Endodermal cell (in vitro differentiated cells): ENCODE measurements around the gene CHAF1B. TPM values are rescaled to one million over a fixed set of nuclear protein-coding genes. Genes with fewer than 3 reads are reported as not detected.

Source experiments
- DNase-seq: peaks from one replicate; pipeline ENCODE4 v3.0.0-alpha.2; 2017
- H3K27ac ChIP-seq: 2 replicates; pipeline ENCODE4 v1.5.1; 2013; ENCODE audit warnings: mild to moderate bottlenecking, low read depth, low read length, moderate library complexity
- H3K27me3 ChIP-seq: 2 replicates; pipeline ENCODE4 v1.6.1; 2013; ENCODE audit warnings: mild to moderate bottlenecking, low read length, moderate library complexity; ENCODE audit not compliant: insufficient read depth, control insufficient read depth, poor library complexity, severe bottlenecking
- H3K36me3 ChIP-seq: 2 replicates; pipeline ENCODE4 v1.7.0; 2013; ENCODE audit warnings: mild to moderate bottlenecking, low read length, moderate library complexity; ENCODE audit not compliant: control insufficient read depth, insufficient read depth
- H3K4me1 ChIP-seq: one replicate; pipeline ENCODE4 v1.7.0; 2013; ENCODE audit warnings: low read length; ENCODE audit not compliant: control insufficient read depth, insufficient read depth
- H3K4me3 ChIP-seq: 2 replicates; pipeline ENCODE4 v1.5.1; 2013; ENCODE audit warnings: mild to moderate bottlenecking, low read length, moderate library complexity
- H3K9ac ChIP-seq: 2 replicates; pipeline ENCODE4 v1.6.1; 2013; ENCODE audit warnings: mild to moderate bottlenecking, low read length, moderate library complexity; ENCODE audit not compliant: poor library complexity, severe bottlenecking; ENCODE audit errors: extremely low read depth
- H3K9me3 ChIP-seq: 2 replicates; pipeline ENCODE4 v1.6.1; 2013; ENCODE audit warnings: mild to moderate bottlenecking, low read length, moderate library complexity; ENCODE audit not compliant: control insufficient read depth
- H3K27ac Mint-ChIP-seq: 2 replicates; pipeline ENCODE4 v1.8.0; 2020; ENCODE audit warnings: mixed read lengths
- H3K27me3 Mint-ChIP-seq: 2 replicates; pipeline ENCODE4 v1.8.0; 2021; ENCODE audit warnings: mild to moderate bottlenecking, mixed read lengths; ENCODE audit not compliant: insufficient read depth
- H3K36me3 Mint-ChIP-seq: 2 replicates; pipeline ENCODE4 v1.8.0; 2020; ENCODE audit warnings: low read depth, mixed read lengths
- H3K4me1 Mint-ChIP-seq: 2 replicates; pipeline ENCODE4 v1.8.0; 2020; ENCODE audit warnings: mixed read lengths
- H3K4me3 Mint-ChIP-seq: 2 replicates; pipeline ENCODE4 v1.8.0; 2020; ENCODE audit warnings: mild to moderate bottlenecking, moderate library complexity, mixed read lengths
- H3K9me3 Mint-ChIP-seq: 2 replicates; pipeline ENCODE4 v1.8.0; 2020; ENCODE audit warnings: mild to moderate bottlenecking, mixed read lengths
- WGBS, 2 experiments: methylation state at CpG; one replicate each; pipeline versions ENCODE4 v1.1.5 to v1.1.7; 2013; ENCODE audit warnings: missing lambda C conversion rate in 2 of 2, mixed read lengths in 1 of 2; ENCODE audit not compliant: insufficient coverage in 1 of 2, insufficient read length in 1 of 2; 5-methylcytosine and 5-hydroxymethylcytosine counted together
- total RNA-seq, 2 donors: library from RNA; stranded (reverse); fragmentation: NEBNext Ultra II Directional in 1 of 2; extraction: Animal tissue kit (Norgen Biotek cat#: 25700) in 1 of 2; gene quantifications; 2 replicates in 1 of 2; 3 replicates in 1 of 2; pipeline ENCODE4 v1.2.1, GENCODE V29; 2021
- TF ChIP-seq, protein P1 (sequence below): fragments of 200-600 bp; sonication (generic); conservative IDR thresholded peaks from 2 replicates; pipeline ENCODE4 v1.5.0; 2021; ENCODE audit warnings: antibody characterized with exemption, mild to moderate bottlenecking

Gene CHAF1B
- total RNA-seq, 2 donors from 2014 or later, result 16.3 to 27.1 TPM

DNA sequence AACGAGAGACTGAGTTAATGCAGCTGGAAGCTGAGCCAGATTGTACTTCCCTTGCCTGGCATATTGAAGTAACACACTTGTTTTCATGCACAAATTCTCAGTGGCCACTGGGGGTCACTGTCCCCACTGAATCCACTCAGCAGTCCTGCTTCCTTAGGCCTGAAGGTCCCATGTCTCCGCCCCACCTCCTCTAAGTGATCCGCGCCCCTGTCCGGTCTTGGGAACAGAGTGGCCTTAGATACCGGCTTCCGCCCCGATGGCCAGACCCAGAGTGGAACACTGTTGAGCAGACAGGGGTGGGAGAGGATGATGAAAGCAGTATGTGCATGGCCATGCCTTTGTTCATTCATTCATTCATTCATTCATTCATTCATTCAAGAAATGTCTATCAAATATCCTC lies 34.8 kb downstream of the CHAF1B start:
- H3K27me3 ChIP-seq, result no peaks in the 10 kb centered on the region
- no peak overlapping the region for H3K4me3 ChIP-seq
- no peaks in the 10 kb centered on the region for H3K4me1 ChIP-seq
- Mint-ChIP-seq H3K27ac (no peak overlapping the region), H3K4me1 (peaks cover 30% of the 10 kb centered on the region), H3K27me3 (no peaks in the 10 kb centered on the region), H3K36me3 (peaks cover 32% of the 10 kb centered on the region), H3K9me3 (no peaks in the 10 kb centered on the region), H3K4me3 (no peak overlapping the region)
- WGBS, 2 experiments, result 41 to 65% methylated on average over 4 to 8 of the region's 8 CpGs
- H3K9ac ChIP-seq, result no peak overlapping the region
- peaks cover 12% of the 10 kb centered on the region for H3K36me3 ChIP-seq
- DNase-seq, result peak; percentile 92
- H3K27ac ChIP-seq, result no peak overlapping the region
- TF ChIP-seq, protein P1, sequence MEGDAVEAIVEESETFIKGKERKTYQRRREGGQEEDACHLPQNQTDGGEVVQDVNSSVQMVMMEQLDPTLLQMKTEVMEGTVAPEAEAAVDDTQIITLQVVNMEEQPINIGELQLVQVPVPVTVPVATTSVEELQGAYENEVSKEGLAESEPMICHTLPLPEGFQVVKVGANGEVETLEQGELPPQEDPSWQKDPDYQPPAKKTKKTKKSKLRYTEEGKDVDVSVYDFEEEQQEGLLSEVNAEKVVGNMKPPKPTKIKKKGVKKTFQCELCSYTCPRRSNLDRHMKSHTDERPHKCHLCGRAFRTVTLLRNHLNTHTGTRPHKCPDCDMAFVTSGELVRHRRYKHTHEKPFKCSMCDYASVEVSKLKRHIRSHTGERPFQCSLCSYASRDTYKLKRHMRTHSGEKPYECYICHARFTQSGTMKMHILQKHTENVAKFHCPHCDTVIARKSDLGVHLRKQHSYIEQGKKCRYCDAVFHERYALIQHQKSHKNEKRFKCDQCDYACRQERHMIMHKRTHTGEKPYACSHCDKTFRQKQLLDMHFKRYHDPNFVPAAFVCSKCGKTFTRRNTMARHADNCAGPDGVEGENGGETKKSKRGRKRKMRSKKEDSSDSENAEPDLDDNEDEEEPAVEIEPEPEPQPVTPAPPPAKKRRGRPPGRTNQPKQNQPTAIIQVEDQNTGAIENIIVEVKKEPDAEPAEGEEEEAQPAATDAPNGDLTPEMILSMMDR, result peak; percentile 87
- H3K9me3 ChIP-seq, result no peaks in the 10 kb centered on the region

DNA sequence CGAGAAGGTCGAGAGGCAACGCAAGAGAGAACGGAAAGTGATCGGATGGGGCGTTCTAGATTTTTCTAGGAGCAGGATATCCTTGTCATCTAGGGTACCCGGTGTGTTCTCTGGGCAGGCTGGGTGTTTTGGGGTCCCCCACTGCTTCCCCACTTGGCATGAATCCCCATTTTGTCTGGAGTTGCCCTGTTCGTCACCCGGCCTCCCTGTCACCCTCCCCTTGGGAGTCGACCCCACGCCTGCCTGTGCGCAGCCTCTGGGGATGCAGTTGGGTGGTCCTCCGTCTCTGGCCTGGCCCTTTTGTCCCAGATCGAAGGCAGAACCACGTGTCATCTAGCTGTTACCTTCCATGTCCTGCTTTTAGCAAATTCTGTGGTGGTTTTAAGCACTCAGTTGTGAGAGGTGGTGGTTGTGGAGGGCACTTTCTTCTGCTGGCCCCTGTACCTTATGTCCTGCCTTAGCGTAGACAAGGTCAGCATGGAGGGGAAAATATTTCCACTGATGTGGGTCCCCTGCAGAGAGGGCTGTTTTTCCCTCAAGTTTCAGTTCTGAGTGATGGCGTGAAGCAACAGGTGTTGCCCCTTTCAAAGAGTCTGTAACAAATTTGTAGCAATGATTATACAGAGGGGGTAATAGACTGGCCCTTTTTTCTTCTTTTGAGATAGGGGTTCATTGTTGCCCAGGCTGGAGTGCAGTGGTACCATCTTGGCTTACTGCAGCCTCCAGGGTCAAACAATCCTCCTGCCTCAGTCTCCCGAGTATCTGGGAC lies 35.6 kb downstream of the CHAF1B start:
- peaks cover 28% of the 10 kb centered on the region for H3K36me3 Mint-ChIP-seq

DNA sequence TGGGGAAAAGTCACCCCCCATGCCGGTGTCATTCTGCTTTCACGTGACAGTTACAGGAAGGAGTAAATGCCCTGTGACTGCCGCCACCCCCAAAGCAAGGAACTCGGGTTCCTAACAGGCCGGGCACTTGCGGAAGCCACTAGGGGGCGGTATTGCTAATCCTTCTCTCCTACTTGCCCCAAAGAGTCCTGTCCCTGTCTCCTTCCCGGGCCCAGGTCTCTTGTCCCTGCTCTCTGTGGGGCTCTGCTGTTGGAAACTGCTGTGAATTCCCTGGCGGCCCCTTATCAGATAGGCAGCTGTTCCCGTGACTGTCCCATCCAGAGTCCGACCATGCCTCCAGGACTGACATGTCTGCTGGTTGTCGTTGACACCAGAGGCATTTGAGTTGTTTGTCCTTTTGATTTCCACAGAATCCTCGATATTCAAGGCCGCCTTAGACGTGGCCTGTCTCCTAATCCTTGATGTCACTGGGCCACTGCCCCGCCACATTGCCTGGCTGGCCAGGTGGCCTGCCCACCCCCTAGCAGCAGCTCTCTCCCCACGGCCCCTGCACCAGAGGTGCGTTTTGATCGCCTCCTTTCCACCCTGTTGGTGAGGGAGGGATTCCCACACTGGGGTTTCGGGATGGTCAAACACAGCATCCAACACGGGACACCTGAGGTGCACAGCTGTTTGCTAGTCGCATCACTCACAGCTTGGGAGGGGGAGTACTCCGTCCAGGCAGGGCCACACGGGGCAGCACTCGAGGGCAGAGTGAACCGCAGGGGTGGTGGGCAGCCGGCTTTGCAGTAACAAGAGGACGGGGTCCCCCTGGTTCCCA lies 37.3 kb downstream of the CHAF1B start:
- no peaks in the 10 kb centered on the region for H3K27me3 Mint-ChIP-seq
- H3K9me3 Mint-ChIP-seq, result no peaks in the 10 kb centered on the region
- peaks cover 19% of the 10 kb centered on the region for H3K4me1 Mint-ChIP-seq
- Histone ChIP-seq H3K27me3 (no peaks in the 10 kb centered on the region), H3K36me3 (no peaks in the 10 kb centered on the region), H3K4me1 (no peaks in the 10 kb centered on the region), H3K9ac (no peak overlapping the region), H3K9me3 (no peaks in the 10 kb centered on the region), H3K27ac (no peak overlapping the region), H3K4me3 (no peak overlapping the region)
- TF ChIP-seq, protein P1, result peak; percentile 94
- H3K27ac Mint-ChIP-seq, result peak overlapping the region; percentile 75
- 65 to 80% methylated on average over 16 to 28 of the region's 28 CpGs for WGBS, 2 experiments
- H3K4me3 Mint-ChIP-seq, result no peak overlapping the region
- peaks cover 13% of the 10 kb centered on the region for H3K36me3 Mint-ChIP-seq
- peak; percentile 95 for DNase-seq

More for the DNA sequence above, 35.6 kb downstream of the CHAF1B start:
- H3K27me3 Mint-ChIP-seq, result no peaks in the 10 kb centered on the region
- Histone ChIP-seq H3K36me3 (peaks cover 12% of the 10 kb centered on the region), H3K4me1 (no peaks in the 10 kb centered on the region), H3K27me3 (no peaks in the 10 kb centered on the region), H3K4me3 (no peak overlapping the region), H3K27ac (no peak overlapping the region), H3K9ac (no peak overlapping the region), H3K9me3 (no peaks in the 10 kb centered on the region)
- DNase-seq, result no peak
- no peaks in the 10 kb centered on the region for H3K9me3 Mint-ChIP-seq
- 95 to 96% methylated on average over 17 to 18 of the region's 18 CpGs for WGBS, 2 experiments
- no peak overlapping the region for H3K27ac Mint-ChIP-seq
- peaks cover 23% of the 10 kb centered on the region for H3K4me1 Mint-ChIP-seq
- TF ChIP-seq, protein P1, result no peak
- no peak overlapping the region for H3K4me3 Mint-ChIP-seq
